Measurements from ENCODE around the gene SLC13A4.
"Not testable (repeated sequence)": the region's sequence is repeated elsewhere in the genome, so short reads cannot be mapped to it uniquely, and the experiment has no call there.

SLC13A4 gene

GRCh38 chr7:135665042-135665441 lies 62.9 kb downstream of the SLC13A4 start:
- DNase-seq (ENCODE audit: low read depth): no peak

- no peak for DNase-seq (ENCODE audit: low read depth)
These were observed 63.9 kb downstream of the SLC13A4 start for GRCh38 chr7:135664046-135664589.

DNA sequence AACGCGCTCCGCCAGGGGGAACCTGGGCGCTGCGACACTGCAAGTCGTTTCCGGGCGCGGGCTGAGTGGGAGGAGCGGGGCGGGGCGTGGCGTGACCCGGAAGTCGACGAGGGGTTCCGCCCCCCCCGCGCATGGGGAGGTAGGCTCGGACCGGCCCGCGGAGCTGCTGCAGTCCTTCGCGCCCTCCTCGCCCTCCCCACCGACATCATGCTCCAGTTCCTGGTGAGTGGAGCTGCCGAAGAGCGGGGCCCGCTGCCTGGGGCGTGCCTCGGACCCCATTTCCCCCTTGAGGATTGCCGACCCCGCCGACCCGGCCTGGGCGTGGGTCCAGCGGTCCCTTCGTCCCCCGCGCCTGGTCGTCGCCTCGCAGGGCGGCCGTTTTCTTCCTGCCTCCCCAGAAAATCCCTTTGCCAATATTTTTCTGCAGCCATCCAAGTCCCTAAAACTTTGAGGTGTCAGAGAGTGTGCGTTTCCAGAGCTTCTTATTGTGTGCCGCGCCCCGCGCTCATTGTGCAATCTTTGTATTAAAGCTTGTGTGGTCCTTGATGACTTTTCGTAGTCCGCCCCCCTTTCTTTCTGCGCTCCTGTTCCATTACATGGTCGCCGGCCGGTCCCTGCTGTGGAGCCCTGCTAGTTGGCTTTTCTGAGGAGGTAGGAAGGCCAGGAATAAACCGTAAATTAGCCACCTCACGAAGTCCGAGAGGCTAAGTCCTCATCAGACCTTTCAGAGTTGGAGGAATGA lies 65.4 kb downstream of the SLC13A4 start, which contains the start of gene STMP1:
Gene STMP1, plus strand, starts transcription at position 142 of the 742 bp plus-strand sequence.
- peak; percentile 31 for DNase-seq (ENCODE audit: low read depth)

DNA sequence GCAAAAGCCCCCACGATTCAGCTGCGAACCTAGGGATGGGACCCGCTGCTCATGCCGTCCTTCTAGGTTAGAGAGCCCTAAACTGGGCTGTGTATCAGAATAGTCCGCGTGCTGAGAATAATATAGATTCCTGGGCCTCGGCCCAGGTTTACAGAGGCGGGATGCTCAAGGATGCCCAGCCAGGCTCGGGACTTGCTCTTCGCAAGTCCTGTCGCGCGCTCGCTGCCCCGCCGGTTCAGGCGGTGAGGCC lies 65.9 kb downstream of the SLC13A4 start:
- no peak for DNase-seq (ENCODE audit: low read depth)

DNA sequence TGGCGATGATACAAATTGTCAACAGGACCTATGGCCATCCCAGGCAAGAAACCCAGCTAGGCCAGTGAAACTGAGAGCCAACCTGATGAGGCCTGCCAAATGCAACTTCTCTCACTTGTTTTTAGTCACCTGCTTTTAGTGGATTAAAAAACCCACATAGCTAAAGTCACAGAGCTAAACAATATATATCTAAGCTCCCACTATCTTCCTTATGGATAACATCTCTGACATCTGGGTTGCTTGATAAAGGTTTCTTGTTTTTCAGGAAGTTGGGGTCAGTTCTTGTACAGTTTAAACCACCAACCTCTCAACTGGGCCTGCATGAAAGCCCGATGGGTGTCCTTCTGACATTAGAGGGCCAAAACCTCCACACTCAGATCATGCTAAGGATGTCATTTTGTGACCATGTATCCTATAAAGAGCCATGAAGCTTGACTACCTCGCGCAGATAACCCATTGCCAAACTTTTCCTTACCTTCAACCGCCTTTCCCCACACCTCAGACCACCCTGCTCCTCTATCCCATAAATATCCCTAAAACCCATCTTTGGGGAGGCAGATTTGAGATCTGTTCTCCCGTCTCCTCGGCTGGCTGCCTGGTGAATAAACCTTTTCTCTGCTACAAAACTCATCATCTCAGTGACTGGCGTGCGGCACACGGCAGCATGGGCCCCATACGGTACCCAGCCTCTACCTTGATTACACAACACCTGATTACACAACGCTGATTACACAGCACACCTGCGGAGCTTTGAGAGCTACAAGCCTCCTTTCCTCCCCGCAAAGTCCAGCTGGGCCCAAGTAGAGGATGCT lies 66.5 kb downstream of the SLC13A4 start:
- no peak for DNase-seq (ENCODE audit: low read depth)

DNA sequence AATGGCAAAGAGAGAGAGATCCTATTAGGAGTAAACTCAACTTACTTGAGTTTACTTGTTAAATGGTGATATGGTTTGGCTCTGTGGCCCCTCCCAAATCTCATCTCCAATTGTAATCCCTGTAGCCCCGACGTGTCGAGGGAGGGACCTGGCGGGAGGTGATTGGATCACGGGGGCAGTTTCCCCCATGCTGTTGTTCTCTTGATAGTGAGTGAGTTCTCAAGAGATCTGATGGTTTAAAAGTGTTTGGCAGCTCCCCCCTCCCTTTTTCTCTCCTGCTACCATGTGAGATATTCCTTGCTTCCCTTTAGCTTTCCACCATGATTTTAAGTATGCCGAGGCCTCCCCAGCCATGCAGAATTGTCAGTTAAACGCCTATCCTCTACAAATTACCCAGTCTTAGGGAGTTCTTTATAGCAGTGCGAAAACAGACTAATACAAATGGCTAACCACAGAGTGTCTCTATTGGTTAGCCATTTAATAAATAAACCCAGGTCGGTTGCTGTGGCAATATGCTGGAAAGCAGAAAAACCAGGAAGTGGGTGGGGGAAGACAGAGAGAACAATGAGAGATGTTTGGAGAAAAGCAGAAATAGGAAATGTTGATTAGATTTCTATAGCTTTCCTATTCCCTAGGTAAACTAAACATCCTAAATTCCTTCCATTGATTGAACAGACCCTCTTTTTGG lies 68.7 kb downstream of the SLC13A4 start:
- no peak for DNase-seq (ENCODE audit: low read depth)

DNA sequence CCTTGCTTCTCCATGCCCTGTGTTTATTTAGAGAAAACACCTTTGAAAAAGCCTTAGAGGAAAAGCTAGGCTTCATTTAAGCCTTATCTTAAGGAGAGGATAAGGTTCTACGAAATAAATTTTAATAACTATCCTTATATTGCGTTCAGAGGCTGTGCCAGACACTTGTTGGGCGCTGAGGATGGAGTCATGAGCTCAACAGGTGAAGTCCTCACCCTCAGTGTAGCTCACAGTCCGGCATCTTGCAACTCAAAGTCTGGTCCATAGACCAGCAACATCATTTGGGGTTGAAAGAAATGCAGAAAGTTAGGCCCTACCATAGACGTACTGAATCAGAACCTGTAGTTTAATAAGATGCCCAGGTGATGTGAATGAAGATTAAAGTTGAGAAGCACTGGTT lies 69.4 kb downstream of the SLC13A4 start:
- DNase-seq (ENCODE audit: low read depth): no peak

DNA sequence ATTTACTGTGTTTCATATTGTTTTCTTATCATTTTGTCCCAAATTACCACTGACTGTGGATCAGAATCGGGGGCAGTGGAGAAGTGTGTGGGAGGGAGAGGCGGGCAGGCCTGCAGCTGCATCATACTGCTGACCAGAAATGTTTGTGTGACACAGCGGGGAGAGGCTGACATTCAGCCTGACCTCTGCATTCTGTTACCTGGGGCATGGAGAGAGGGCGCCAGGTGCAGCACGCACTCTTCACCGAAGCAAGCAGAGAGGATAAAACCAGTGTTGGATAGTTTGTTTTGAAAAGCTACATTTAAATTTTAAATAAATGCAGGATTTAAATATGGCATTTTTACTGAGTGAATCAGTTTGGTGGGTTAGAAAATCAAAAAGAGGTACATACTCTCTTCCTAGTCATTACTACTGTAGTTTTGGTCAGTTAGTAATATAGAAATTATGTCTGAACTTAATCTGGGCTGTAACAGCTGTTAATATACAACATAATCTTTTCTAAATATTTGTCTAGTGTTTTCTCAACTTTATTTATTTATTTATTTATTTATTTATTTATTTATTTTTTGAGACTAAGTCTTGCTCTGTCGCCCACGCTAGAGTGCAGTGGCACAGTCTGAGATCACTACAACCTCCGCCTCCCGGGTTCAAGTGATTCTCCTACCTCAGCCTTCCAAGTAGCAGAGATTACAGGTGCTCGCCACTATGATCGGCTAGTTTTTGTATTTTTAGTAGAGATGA lies 74.5 kb downstream of the SLC13A4 start:
- DNase-seq (ENCODE audit: low read depth): no peak

GRCh38 chr7:135650831-135651573 lies 77.0 kb downstream of the SLC13A4 start:
- DNase-seq (ENCODE audit: low read depth): no peak

GRCh38 chr7:135648235-135648634 lies 79.8 kb downstream of the SLC13A4 start:
- no peak for DNase-seq (ENCODE audit: low read depth)

DNA sequence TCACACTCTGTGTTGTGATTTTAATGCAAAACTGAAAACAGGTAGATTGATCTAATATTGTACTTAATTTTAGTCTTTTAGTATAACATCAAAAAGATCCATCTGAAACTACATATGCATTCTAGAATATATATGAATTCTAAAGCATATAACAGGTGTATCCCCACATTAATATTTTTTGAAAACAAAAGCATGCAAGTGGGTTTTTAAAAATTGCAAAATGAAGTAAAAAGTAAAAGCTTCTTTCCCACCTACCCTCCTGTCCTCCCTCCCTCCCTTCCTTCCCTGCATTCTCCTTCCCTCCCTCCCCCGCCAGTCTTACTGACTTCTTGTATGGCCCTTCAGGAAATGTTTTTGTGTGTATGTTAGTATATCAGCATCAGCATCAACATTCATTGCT lies 80.2 kb downstream of the SLC13A4 start:
- DNase-seq (ENCODE audit: low read depth): no peak

- DNase-seq (ENCODE audit: low read depth): no peak
These were observed 82.6 kb downstream of the SLC13A4 start for GRCh38 chr7:135645296-135645904.

- DNase-seq (ENCODE audit: low read depth): no peak
These were observed 83.3 kb downstream of the SLC13A4 start for GRCh38 chr7:135644729-135645128.

- DNase-seq (ENCODE audit: low read depth): no peak
These were observed 83.8 kb downstream of the SLC13A4 start for GRCh38 chr7:135644154-135644553.

DNA sequence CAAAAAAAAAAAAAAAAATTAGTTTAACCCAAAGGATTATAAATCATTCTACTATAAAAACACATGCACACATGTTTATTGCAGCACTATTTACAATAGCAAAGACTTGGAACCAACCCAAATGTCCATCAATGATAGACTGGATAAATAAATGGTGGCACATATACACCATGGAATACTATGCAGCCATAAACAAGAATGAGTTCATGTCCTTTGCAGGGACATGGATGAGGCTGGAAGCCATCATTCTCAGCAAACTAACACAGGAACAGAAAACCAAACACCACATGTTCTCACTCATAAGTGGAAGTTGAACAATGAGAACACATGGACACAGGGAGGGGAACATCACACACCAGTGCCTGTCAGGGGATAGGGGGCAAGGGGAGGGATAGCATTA lies 88.3 kb downstream of the SLC13A4 start:
- DNase-seq (ENCODE audit: low read depth): not testable (repeated sequence)

DNA sequence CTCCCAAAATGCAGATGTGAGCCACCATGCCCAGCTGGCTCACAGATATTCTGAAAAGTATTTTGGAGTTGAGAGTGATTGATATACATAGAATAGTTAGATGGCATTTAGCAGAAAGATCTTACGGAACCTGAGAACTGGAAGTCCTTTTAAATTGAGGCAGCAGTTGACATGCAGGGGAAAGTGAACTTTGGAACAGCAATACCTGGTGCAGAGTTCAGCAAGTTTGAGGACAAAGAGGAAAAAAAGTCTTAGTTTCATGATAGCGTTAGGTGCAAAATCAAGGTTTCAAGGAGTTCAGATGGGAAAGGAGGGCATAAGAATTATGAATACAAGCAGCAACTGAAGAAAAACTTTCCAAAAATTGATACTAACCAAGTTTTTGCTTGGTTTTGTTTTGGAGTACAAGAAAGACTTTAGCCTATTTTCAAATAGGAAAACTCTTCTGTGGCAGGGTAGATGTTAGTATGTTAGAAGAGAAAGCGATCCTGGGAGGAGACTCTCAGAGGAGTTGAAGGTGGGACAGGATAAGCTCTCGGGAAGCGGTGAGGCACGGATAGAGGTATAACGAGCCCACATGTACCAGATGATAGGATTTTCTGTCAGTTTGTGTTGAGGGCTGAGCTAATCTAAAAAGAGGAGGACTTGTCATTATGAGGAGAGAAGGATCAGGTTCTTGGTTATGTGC lies 93.7 kb downstream of the SLC13A4 start:
- DNase-seq (ENCODE audit: low read depth): no peak

All from HS-27A (cell line).